Adrenal gland (tissue), 12 donors: Measurements from ENCODE around the gene TMEM141. TPM values are rescaled to one million over a fixed set of nuclear protein-coding genes. Genes with fewer than 3 reads are reported as not detected.

Source experiments
- DNase-seq, 7 donors: peaks; one replicate each; pipeline ENCODE4 v3.0.0-alpha.2; 2019 to 2020
- H3K27ac ChIP-seq, 5 donors: fragments of 200-600 bp; sonication (generic) in 4 of 5; 1 replicate in 3 of 5; 2 replicates in 2 of 5; pipeline versions ENCODE4 v1.5.1 to v1.8.0; 2016 to 2020; ENCODE audit warnings: mild to moderate bottlenecking in 1 of 5
- H3K27me3 ChIP-seq: fragments of 200-600 bp; 2 replicates; pipeline ENCODE4 v1.8.0; 2021
- H3K36me3 ChIP-seq, 2 donors: fragments of 200-600 bp; replicated peaks in 1 of 2; 1 replicate in 1 of 2; 2 replicates in 1 of 2; pipeline versions ENCODE4 v1.5.1 to v1.8.0; 2018 to 2022
- H3K4me1 ChIP-seq, 2 donors: fragments of 200-600 bp; replicated peaks in 1 of 2; 1 replicate in 1 of 2; 2 replicates in 1 of 2; pipeline versions ENCODE4 v1.5.1 to v1.8.0; 2018 to 2021
- H3K4me3 ChIP-seq, 4 donors: fragments of 200-600 bp; sonication (generic) in 3 of 4; one replicate each; pipeline ENCODE4 v1.5.1; 2016 to 2018
- H3K9me3 ChIP-seq, 3 donors: fragments of 200-600 bp; sonication (generic) in 1 of 3; replicated peaks in 1 of 3; 1 replicate in 2 of 3; 2 replicates in 1 of 3; pipeline versions ENCODE4 v1.5.1 to v1.8.0; 2016 to 2021
- CTCF ChIP-seq, 6 experiments: fragments of 450-650 bp in 4 of 6; fragments of 200-600 bp in 2 of 6; sonication (generic) in 1 of 6; IDR thresholded peaks; 1 replicate in 5 of 6; 2 replicates in 1 of 6; pipeline versions ENCODE4 v1.5.1 to v1.8.0; 2016 to 2021; ENCODE audit warnings: antibody characterized with exemption in 6 of 6, mild to moderate bottlenecking in 2 of 6, moderate library complexity in 1 of 6
- POLR2A ChIP-seq, 2 donors: fragments of 450-650 bp; IDR thresholded peaks; one replicate each; pipeline ENCODE4 v1.6.1; 2017; ENCODE audit warnings: antibody characterized with exemption in 2 of 2, mild to moderate bottlenecking in 2 of 2, moderate library complexity in 1 of 2
- WGBS, 4 donors: extraction: QIAGEN DNeasy Blood & Tissue Kit in 2 of 4; methylation state at CpG; one replicate each; pipeline versions ENCODE4 v1.1.5 to v1.1.7; 2013 to 2017; 5-methylcytosine and 5-hydroxymethylcytosine counted together
- intact Hi-C, 2 donors: fragments of 100-400 bp; cut with DNase I; formaldehyde crosslinking; loops; one replicate each; pipeline versions ENCODE4 v1.14.1 to v1.15.0; 2022 to 2023
- polyA plus RNA-seq, 3 donors: library from polyadenylated mRNA; stranded (reverse); fragments of 200-250 nt in 2 of 3; fragments of 350-450 nt in 1 of 3; fragmentation: Illumina TruSeq in 1 of 3; extraction: RNeasy Lipid Tissue Mini Kit (QIAGEN cat#74804) in 1 of 3; gene quantifications; one replicate each; pipeline ENCODE4 v1.2.3, GENCODE V29; 2013 to 2014
- total RNA-seq, 9 donors: library from RNA; depleted of rRNA in 4 of 9; stranded (reverse); fragments of >200 nt in 4 of 9; fragments of 120-200 nt in 1 of 9; fragmentation: NEBNext Ultra II Directional in 1 of 9; extraction: Animal tissue kit (Norgen Biotek cat#: 25700) in 1 of 9; gene quantifications; one replicate each; pipeline versions ENCODE4 v1.1.0 to v1.2.4, GENCODE V29; 2013 to 2023
- donor health status: healthy with polysubstance abuse.
- donor health status: Bipolar disorder and iron deficiency.
- donor health status: DM: yes; HTN: yes; CAD: no.
- donor health status: DM: no; HTN: no; CAD: no.
- donor health status: DM: no; HTN: no; CAD: no.
- donor health status: DM: yes; HTN: yes; CAD: no.

The TMEM141 gene
- total and polyA plus RNA-seq, 12 donors, result 31.3 to 94.8 (median 58.9) TPM

GRCh38 chr9:136814725-136815421 lies 23.7 kb downstream of the TMEM141 start:
- no peaks in the 10 kb centered on the region for H3K27me3 ChIP-seq
- no peaks in the 10 kb centered on the region for H3K4me1 ChIP-seq
- intact Hi-C loops, result no loop called here
- no peak overlapping the region for H3K4me3 ChIP-seq
- H3K9me3 ChIP-seq, result no peaks in the 10 kb centered on the region
- TF ChIP-seq CTCF (IDR thresholded peaks at IDR 0.05) (no peak), POLR2A (IDR thresholded peaks at IDR 0.05) (no peak)
- peaks cover 0 to 4% of the 10 kb centered on the region in 2 donors for H3K36me3 ChIP-seq
- DNase-seq, result no peak
- 91 to 95% (median 94%) methylated on average over 13 of the region's 13 CpGs for WGBS, 4 donors
- no peak overlapping the region for H3K27ac ChIP-seq

DNA sequence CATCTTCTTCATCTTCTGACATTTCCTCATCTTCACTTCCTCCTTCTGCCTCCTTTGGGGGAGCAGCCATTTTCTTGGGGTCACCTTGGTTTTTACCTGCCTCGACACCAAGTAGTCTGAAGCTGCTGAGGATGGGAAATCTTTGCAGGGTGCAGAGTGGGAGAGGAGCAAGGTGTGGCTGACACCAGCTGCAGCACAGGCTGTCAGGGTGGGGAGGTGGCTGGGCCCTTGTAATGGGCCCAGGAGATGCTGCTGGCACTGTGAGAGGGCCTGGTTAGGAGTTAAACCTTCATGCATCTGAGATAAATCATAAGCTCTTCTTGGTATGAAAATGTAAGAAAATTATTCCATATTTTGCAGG lies 24.3 kb downstream of the TMEM141 start:
- H3K4me3 ChIP-seq, result no peak overlapping the region
- WGBS, 4 donors, result 0 to 30% (median 3%) methylated on average over 1 of the region's 1 CpG
- intact Hi-C loops, result no loop called here

GRCh38 chr9:136820971-136821825 lies 30.1 kb downstream of the TMEM141 start:
- Histone ChIP-seq H3K4me1 (no peaks in the 10 kb centered on the region), H3K27ac (no peak overlapping the region), H3K4me3 (peak overlapping the region in 1 of 4 donors; percentile 27), H3K27me3 (no peaks in the 10 kb centered on the region), H3K9me3 (no peaks in the 10 kb centered on the region), H3K36me3 (peaks cover 0 to 24% of the 10 kb centered on the region in 2 donors)
- intact Hi-C loops, result no loop called here
- peak in 1 of 7 donors; percentile 6 for DNase-seq
- TF ChIP-seq CTCF (IDR thresholded peaks at IDR 0.05), result no peak
- TF ChIP-seq POLR2A (IDR thresholded peaks at IDR 0.05), result no peak
- WGBS, 4 donors, result 50 to 68% (median 54%) methylated on average over 31 to 83 of the region's 83 CpGs

More for the DNA sequence above, 24.3 kb downstream of the TMEM141 start:
- DNase-seq, result no peak
- Histone ChIP-seq H3K27ac (no peak overlapping the region), H3K36me3 (peaks cover 0 to 4% of the 10 kb centered on the region in 2 donors), H3K27me3 (no peaks in the 10 kb centered on the region), H3K4me1 (no peaks in the 10 kb centered on the region), H3K9me3 (no peaks in the 10 kb centered on the region)
- TF ChIP-seq POLR2A (IDR thresholded peaks at IDR 0.05) (no peak), CTCF (IDR thresholded peaks at IDR 0.05) (no peak)

GRCh38 chr9:136821826-136822544 lies 30.8 kb downstream of the TMEM141 start:
- peak overlapping the region in 1 of 4 donors; percentile 27 for H3K4me3 ChIP-seq
- peaks cover 0 to 31% of the 10 kb centered on the region in 2 donors for H3K36me3 ChIP-seq
- H3K27me3 ChIP-seq, result no peaks in the 10 kb centered on the region
- no peak for TF ChIP-seq POLR2A (IDR thresholded peaks at IDR 0.05)
- no peak for TF ChIP-seq CTCF (IDR thresholded peaks at IDR 0.05)
- H3K9me3 ChIP-seq, result no peaks in the 10 kb centered on the region
- peak in 2 of 7 donors; percentile 7 to 18 for DNase-seq
- WGBS, 4 donors, result 75 to 88% (median 81%) methylated on average over 33 to 42 of the region's 42 CpGs
- H3K27ac ChIP-seq, result no peak overlapping the region
- no peaks in the 10 kb centered on the region for H3K4me1 ChIP-seq
- intact Hi-C loops, result no loop called here
